Loucy (cell line): ENCODE data around the gene NRXN3.

Experiments
- H2AFZ ChIP-seq: fragments of 200-600 bp; sonication (generic); 2 replicates; pipeline ENCODE4 v1.6.0; 2016; ENCODE audit warnings: antibody characterized with exemption, mild to moderate bottlenecking, low read length, moderate library complexity
- H3F3A ChIP-seq: fragments of 200-600 bp; 2 replicates; pipeline ENCODE4 v1.6.0; 2016; ENCODE audit warnings: antibody characterized with exemption, low read depth, mild to moderate bottlenecking
- H3K27me3 ChIP-seq: fragments of 200-600 bp; sonication (generic); 2 replicates; pipeline ENCODE4 v1.6.1; 2014; ENCODE audit warnings: low read length, mild to moderate bottlenecking; ENCODE audit not compliant: insufficient read depth, poor library complexity, severe bottlenecking
- H3K36me3 ChIP-seq: fragments of 200-600 bp; sonication (generic); 2 replicates; pipeline ENCODE4 v1.6.1; 2016; ENCODE audit warnings: low read length; ENCODE audit not compliant: insufficient read depth
- H3K4me1 ChIP-seq: fragments of 200-600 bp; sonication (generic); 2 replicates; pipeline ENCODE4 v1.5.1; 2014; ENCODE audit warnings: low read length, mild to moderate bottlenecking; ENCODE audit not compliant: insufficient read depth, poor library complexity, severe bottlenecking
- H3K4me2 ChIP-seq: fragments of 200-600 bp; sonication (generic); 2 replicates; pipeline ENCODE4 v1.6.0; 2014; ENCODE audit warnings: antibody characterized with exemption, low read length, low read depth, mild to moderate bottlenecking; ENCODE audit not compliant: poor library complexity, severe bottlenecking
- H3K4me3 ChIP-seq: fragments of 200-600 bp; sonication (generic); 2 replicates; pipeline ENCODE4 v1.5.1; 2014; ENCODE audit warnings: low read length, mild to moderate bottlenecking, mixed read lengths; ENCODE audit not compliant: poor library complexity, severe bottlenecking
- H3K79me2 ChIP-seq: fragments of 200-600 bp; sonication (generic); 2 replicates; pipeline ENCODE4 v1.6.1; 2014; ENCODE audit warnings: low read length; ENCODE audit not compliant: insufficient read depth
- H3K9ac ChIP-seq: fragments of 200-600 bp; sonication (generic); 2 replicates; pipeline ENCODE4 v1.6.0; 2014; ENCODE audit warnings: mild to moderate bottlenecking, low read depth, low read length, moderate library complexity; ENCODE audit not compliant: poor library complexity, severe bottlenecking
- H3K9me2 ChIP-seq: fragments of 200-600 bp; sonication (generic); replicated peaks from 2 replicates; pipeline ENCODE4 v1.6.1; 2016; ENCODE audit warnings: low read depth, low read length, mixed read lengths
- H3K9me3 ChIP-seq: fragments of 200-600 bp; sonication (generic); 2 replicates; pipeline ENCODE4 v1.6.1; 2014; ENCODE audit warnings: mild to moderate bottlenecking, antibody characterized with exemption, low read length, low read depth; ENCODE audit not compliant: insufficient read depth
- H4K20me1 ChIP-seq: fragments of 200-600 bp; sonication (generic); 2 replicates; pipeline ENCODE4 v1.6.0; 2014; ENCODE audit warnings: antibody characterized with exemption, low read length, mild to moderate bottlenecking; ENCODE audit not compliant: insufficient read depth, poor library complexity, severe bottlenecking
- CTCF ChIP-seq: fragments of 200-600 bp; sonication (generic); conservative IDR thresholded peaks from 2 replicates; pipeline ENCODE4 v1.5.1; 2014; ENCODE audit warnings: mild to moderate bottlenecking, antibody characterized with exemption, low read length
- EZH2phosphoT487 ChIP-seq: fragments of 200-600 bp; IDR thresholded peaks from 2 replicates; pipeline ENCODE4 v1.6.1; 2018; ENCODE audit warnings: antibody characterized with exemption, mild to moderate bottlenecking, moderate library complexity, borderline replicate concordance

NRXN3 gene

GRCh38 chr14:78701246-78701645, 531.1 kb downstream of the NRXN3 start:
- H3K36me3 ChIP-seq = no peaks in the 10 kb centered on the region
- no peaks in the 10 kb centered on the region for H3K9me2 ChIP-seq
- TF ChIP-seq EZH2phosphoT487 = no peak
- no peak for TF ChIP-seq CTCF
- H3K4me1 ChIP-seq = no peaks in the 10 kb centered on the region
- no peaks in the 10 kb centered on the region for H3K79me2 ChIP-seq
- H3K9ac ChIP-seq = no peak overlapping the region
- H3K9me3 ChIP-seq = no peaks in the 10 kb centered on the region
- no peaks in the 10 kb centered on the region for H4K20me1 ChIP-seq
- no peak overlapping the region for H3K4me2 ChIP-seq
- no peak overlapping the region for H2AFZ ChIP-seq
- no peak overlapping the region for H3K4me3 ChIP-seq
- H3K27me3 ChIP-seq = no peaks in the 10 kb centered on the region
- no peaks in the 10 kb centered on the region for H3F3A ChIP-seq

GRCh38 chr14:78704965-78705364, 534.8 kb downstream of the NRXN3 start:
- Histone ChIP-seq H3K9me3 (no peaks in the 10 kb centered on the region), H3K9ac (no peak overlapping the region), H3K79me2 (no peaks in the 10 kb centered on the region)

GRCh38 chr14:78705989-78706388, 535.8 kb downstream of the NRXN3 start:
- Histone ChIP-seq H3K79me2 (no peaks in the 10 kb centered on the region), H3F3A (no peaks in the 10 kb centered on the region), H3K4me3 (no peak overlapping the region), H3K36me3 (no peaks in the 10 kb centered on the region), H3K9me2 (no peaks in the 10 kb centered on the region), H3K9ac (no peak overlapping the region), H2AFZ (no peak overlapping the region), H3K4me2 (no peak overlapping the region), H3K4me1 (no peaks in the 10 kb centered on the region), H4K20me1 (no peaks in the 10 kb centered on the region), H3K9me3 (no peaks in the 10 kb centered on the region), H3K27me3 (no peaks in the 10 kb centered on the region)
- no peak for TF ChIP-seq EZH2phosphoT487
- TF ChIP-seq CTCF = no peak

More at GRCh38 chr14:78704965-78705364, 534.8 kb downstream of the NRXN3 start:
- Histone ChIP-seq H2AFZ (no peak overlapping the region), H3F3A (no peaks in the 10 kb centered on the region), H3K4me3 (no peak overlapping the region), H3K4me2 (no peak overlapping the region), H3K36me3 (no peaks in the 10 kb centered on the region), H4K20me1 (no peaks in the 10 kb centered on the region), H3K9me2 (no peaks in the 10 kb centered on the region), H3K4me1 (no peaks in the 10 kb centered on the region), H3K27me3 (no peaks in the 10 kb centered on the region)
- TF ChIP-seq EZH2phosphoT487 = no peak
- TF ChIP-seq CTCF = no peak
